SK-N-SH treated with all-trans-retinoic acid at 6 μM for 48 hours (cell line): ENCODE results near the gene PRKAG2.

Experiments used
- ATAC-seq: fragments of 200-7000 bp; cut with Tn5 transposase; 3 replicates; pipeline ENCODE4 v1.9.1; 2020; ENCODE audit warnings: mild to moderate bottlenecking, moderate library complexity
- ARNTL ChIP-seq: fragments of 450-650 bp; formaldehyde crosslinking; IDR thresholded peaks from 2 replicates; pipeline ENCODE4 v1.5.0; 2020; ENCODE audit warnings: low read depth, mild to moderate bottlenecking, moderate library complexity, borderline replicate concordance
- BACH2 ChIP-seq: fragments of 250-450 bp; sonication (Bioruptor Pico); IDR thresholded peaks from 2 replicates; pipeline ENCODE4 v1.9.0; 2021; ENCODE audit warnings: mild to moderate bottlenecking, borderline replicate concordance
- CSDC2 ChIP-seq: fragments of 250-450 bp; sonication (Bioruptor Pico); IDR thresholded peaks from 2 replicates; pipeline ENCODE4 v1.5.0; 2020; ENCODE audit warnings: mild to moderate bottlenecking, moderate library complexity
- CSRNP3 ChIP-seq: fragments of 250-450 bp; sonication (Bioruptor Pico); IDR thresholded peaks from 2 replicates; pipeline ENCODE4 v1.5.1; 2021; ENCODE audit warnings: mild to moderate bottlenecking, moderate library complexity
- ESRRG ChIP-seq: fragments of 250-450 bp; sonication (Bioruptor Pico); IDR thresholded peaks from 2 replicates; pipeline ENCODE4 v1.6.1; 2021; ENCODE audit warnings: mild to moderate bottlenecking
- GLIS3 ChIP-seq: fragments of 250-450 bp; sonication (Bioruptor Pico); IDR thresholded peaks from 2 replicates; pipeline ENCODE4 v1.5.0; 2020; ENCODE audit warnings: mild to moderate bottlenecking, moderate library complexity
- ISL1 ChIP-seq: fragments of 250-450 bp; sonication (Bioruptor Pico); IDR thresholded peaks from 2 replicates; pipeline ENCODE4 v2.1.2; 2022; ENCODE audit warnings: mild to moderate bottlenecking, moderate library complexity
- OSR1 ChIP-seq: fragments of 250-450 bp; sonication (Bioruptor Pico); IDR thresholded peaks from 2 replicates; pipeline ENCODE4 v1.8.0; 2022; ENCODE audit warnings: moderate library complexity, mild to moderate bottlenecking, inconsistent platforms
- PATZ1 ChIP-seq: fragments of 250-450 bp; sonication (Bioruptor Pico); IDR thresholded peaks from 2 replicates; pipeline ENCODE4 v1.8.0; 2020; ENCODE audit warnings: mild to moderate bottlenecking, moderate library complexity, borderline replicate concordance
- POU6F1 ChIP-seq: fragments of 250-450 bp; sonication (Bioruptor Pico); IDR thresholded peaks from 2 replicates; pipeline ENCODE4 v1.8.0; 2021; ENCODE audit warnings: low read depth, mild to moderate bottlenecking, moderate library complexity, borderline replicate concordance
- PPARA ChIP-seq: fragments of 250-450 bp; sonication (Bioruptor Pico); IDR thresholded peaks from 2 replicates; pipeline ENCODE4 v1.5.0; 2020; ENCODE audit warnings: mild to moderate bottlenecking, borderline replicate concordance
- RARB ChIP-seq: fragments of 250-450 bp; sonication (Bioruptor Pico); IDR thresholded peaks from 2 replicates; pipeline ENCODE4 v1.8.0; 2021; ENCODE audit warnings: mild to moderate bottlenecking, moderate library complexity
- SNAI2 ChIP-seq: fragments of 250-450 bp; sonication (Bioruptor Pico); IDR thresholded peaks from 2 replicates; pipeline ENCODE4 v1.5.0; 2020; ENCODE audit warnings: mild to moderate bottlenecking, moderate library complexity
- TCF4 ChIP-seq: fragments of 250-450 bp; sonication (Bioruptor Pico); IDR thresholded peaks from 2 replicates; pipeline ENCODE4 v1.8.0; 2021; ENCODE audit warnings: mild to moderate bottlenecking, moderate library complexity, borderline replicate concordance
- TSHZ2 ChIP-seq: fragments of 250-450 bp; sonication (Bioruptor Pico); IDR thresholded peaks from 2 replicates; pipeline ENCODE4 v1.5.0; 2020; ENCODE audit warnings: mild to moderate bottlenecking, moderate library complexity
- ZC3H10 ChIP-seq: fragments of 250-450 bp; sonication (Bioruptor Pico); IDR thresholded peaks from 2 replicates; pipeline ENCODE4 v1.5.1; 2021; ENCODE audit warnings: mild to moderate bottlenecking, moderate library complexity
- ZFP3 ChIP-seq: fragments of 250-450 bp; sonication (Bioruptor Pico); IDR thresholded peaks from 2 replicates; pipeline ENCODE4 v1.5.0; 2020; ENCODE audit warnings: mild to moderate bottlenecking, moderate library complexity
- ZFP30 ChIP-seq: fragments of 450-650 bp; formaldehyde crosslinking; IDR thresholded peaks from 2 replicates; pipeline ENCODE4 v1.5.0; 2022; ENCODE audit warnings: mild to moderate bottlenecking, moderate library complexity
- ZNF565 ChIP-seq: fragments of 450-650 bp; formaldehyde crosslinking; conservative IDR thresholded peaks from 2 replicates; pipeline ENCODE4 v1.5.0; 2020; ENCODE audit warnings: low read depth, mild to moderate bottlenecking, moderate library complexity
- ZNF70 ChIP-seq: fragments of 450-650 bp; formaldehyde crosslinking; IDR thresholded peaks from 2 replicates; pipeline ENCODE4 v1.5.0; 2020; ENCODE audit warnings: mild to moderate bottlenecking, moderate library complexity
- ZNF8 ChIP-seq: fragments of 450-650 bp; formaldehyde crosslinking; IDR thresholded peaks from 2 replicates; pipeline ENCODE4 v1.5.0; 2020; ENCODE audit warnings: mild to moderate bottlenecking, moderate library complexity

The PRKAG2 gene

GRCh38 chr7:151592330-151592729 lies 284.6 kb downstream of the PRKAG2 start (continued):
- TF ChIP-seq CSRNP3 (CRISPR knock-in tag): no peak
- no peak for TF ChIP-seq GLIS3 (CRISPR knock-in tag)

- TF ChIP-seq ISL1: no peak
- TF ChIP-seq POU6F1 (CRISPR knock-in tag): no peak
- no peak for TF ChIP-seq ARNTL (CRISPR knock-in tag)
- no peak for TF ChIP-seq SNAI2 (CRISPR knock-in tag)
- no peak for TF ChIP-seq RARB (CRISPR knock-in tag)
- no peak for TF ChIP-seq CSDC2 (CRISPR knock-in tag)
- no peak for TF ChIP-seq ESRRG (CRISPR knock-in tag)
- no peak for TF ChIP-seq ZNF8
- TF ChIP-seq ZFP30 (CRISPR knock-in tag): no peak
- no peak for TF ChIP-seq BACH2
- TF ChIP-seq PATZ1 (CRISPR knock-in tag): no peak
- TF ChIP-seq ZNF70 (CRISPR knock-in tag): no peak
- no peak for TF ChIP-seq ZC3H10
- no peak for TF ChIP-seq ZFP3 (CRISPR knock-in tag)
- no peak for TF ChIP-seq TSHZ2 (CRISPR knock-in tag)
- no peak for TF ChIP-seq PPARA
- TF ChIP-seq TCF4 (CRISPR knock-in tag): no peak
- TF ChIP-seq OSR1 (CRISPR knock-in tag): no peak
- no peak for TF ChIP-seq ZNF565 (CRISPR knock-in tag)
- ATAC-seq: no peak
Measured at GRCh38 chr7:151591866-151592265, 285.0 kb downstream of the PRKAG2 start.

GRCh38 chr7:151590850-151591771 lies 285.8 kb downstream of the PRKAG2 start:
- TF ChIP-seq RARB (CRISPR knock-in tag) (no peak), GLIS3 (CRISPR knock-in tag) (no peak), CSDC2 (CRISPR knock-in tag) (no peak), ZFP30 (CRISPR knock-in tag) (no peak)
- TF ChIP-seq, all 23 proteins: peak for 0
- ATAC-seq: no peak
